GM19463 (cell line): ENCODE measurements around the gene F10.

Experiments used
- ATAC-seq: cut with Tn5 transposase; IDR thresholded peaks from one replicate; pipeline ENCODE4 v1.9.1; 2021; ENCODE audit warnings: mild to moderate bottlenecking, moderate library complexity; ENCODE audit not compliant: unreplicated experiment

F10 gene

GRCh38 chr13:113115363-113116205 is 7.0 kb upstream of the F10 start:
- ATAC-seq = no peak

- no peak for ATAC-seq
Measured at GRCh38 chr13:113116206-113116800, 6.3 kb upstream of the F10 start.

GRCh38 chr13:113116871-113117271 is 5.7 kb upstream of the F10 start:
- no peak for ATAC-seq

GRCh38 chr13:113117335-113117872 is 5.2 kb upstream of the F10 start:
- ATAC-seq = no peak

- no peak for ATAC-seq
Measured at GRCh38 chr13:113117911-113118260, 4.7 kb upstream of the F10 start.

- ATAC-seq = no peak
Measured at GRCh38 chr13:113118261-113119021, 4.2 kb upstream of the F10 start.

GRCh38 chr13:113119166-113119821 is 3.3 kb upstream of the F10 start:
- ATAC-seq = no peak

GRCh38 chr13:113119822-113120189 is 2.8 kb upstream of the F10 start:
- no peak for ATAC-seq

GRCh38 chr13:113120300-113121182 is 2.1 kb upstream of the F10 start:
- no peak for ATAC-seq

GRCh38 chr13:113121183-113121927 is 1.2 kb upstream of the F10 start:
- ATAC-seq = no peak

- ATAC-seq = no peak
Measured at GRCh38 chr13:113121928-113122471, 599 bp upstream of the F10 start.

GRCh38 chr13:113123226-113124201 is 915 bp downstream of the F10 start:
- no peak for ATAC-seq

- ATAC-seq = no peak
Measured at GRCh38 chr13:113124211-113124970, 1.8 kb downstream of the F10 start.

- no peak for ATAC-seq
Measured at GRCh38 chr13:113125506-113126264, 3.1 kb downstream of the F10 start.

GRCh38 chr13:113126265-113127150 is 3.9 kb downstream of the F10 start:
- ATAC-seq = no peak

GRCh38 chr13:113129480-113129879 is 6.9 kb downstream of the F10 start:
- no peak for ATAC-seq
